Body of pancreas (tissue), 4 donors: Measurements from ENCODE around the gene DTX2. TPM values are rescaled to one million over a fixed set of nuclear protein-coding genes. Genes with fewer than 3 reads are reported as not detected.
"Not testable (repeated sequence)": the region's sequence is repeated elsewhere in the genome, so short reads cannot be mapped to it uniquely, and the experiment has no call there.

Experiments used
- ATAC-seq: fragments of 150-250 bp; one replicate; pipeline ENCODE4 v1.9.1; 2016
- DNase-seq, 4 donors: peaks; one replicate each; pipeline ENCODE4 v3.0.0-alpha.2; 2019
- H3K27ac ChIP-seq, 4 donors: fragments of 200-600 bp; sonication (generic); 1 replicate in 3 of 4; 2 replicates in 1 of 4; pipeline versions ENCODE4 v1.5.1 to v1.6.1; 2016 to 2019; ENCODE audit warnings: mild to moderate bottlenecking in 1 of 4, mixed read lengths in 1 of 4, moderate library complexity in 1 of 4
- H3K27me3 ChIP-seq, 2 donors: fragments of 200-600 bp; sonication (generic); one replicate each; pipeline ENCODE4 v1.6.0; 2016; ENCODE audit warnings: mild to moderate bottlenecking in 1 of 2
- H3K36me3 ChIP-seq, 2 donors: fragments of 200-600 bp; sonication (generic); replicated peaks in 1 of 2; 2 replicates each; pipeline ENCODE4 v1.5.1; 2016; ENCODE audit warnings: low read depth in 2 of 2; ENCODE audit not compliant: insufficient read depth in 1 of 2
- H3K4me1 ChIP-seq: fragments of 200-600 bp; sonication (generic); one replicate; pipeline ENCODE4 v1.6.0; 2016
- H3K4me3 ChIP-seq, 2 donors: fragments of 200-600 bp; sonication (generic); 1 replicate in 1 of 2; 2 replicates in 1 of 2; pipeline ENCODE4 v1.5.1; 2016 to 2019
- H3K9me3 ChIP-seq, 3 donors: fragments of 200-600 bp; sonication (generic); 1 replicate in 2 of 3; 2 replicates in 1 of 3; pipeline ENCODE4 v1.5.1; 2016
- POLR2A ChIP-seq, 3 donors: fragments of 450-650 bp; IDR thresholded peaks; one replicate each; pipeline ENCODE4 v1.6.1; 2016; ENCODE audit warnings: antibody characterized with exemption in 3 of 3, mild to moderate bottlenecking in 2 of 3
- WGBS, 2 donors: methylation state at CpG; one replicate each; pipeline ENCODE4 v1.1.5; 2017; 5-methylcytosine and 5-hydroxymethylcytosine counted together
- intact Hi-C: fragments of 100-400 bp; cut with DNase I; formaldehyde crosslinking; loops from one replicate; pipeline ENCODE4 v1.15.1; 2023
- total RNA-seq, 2 donors: library from RNA; depleted of rRNA; stranded (reverse); fragments of >200 nt; gene quantifications; one replicate each; pipeline ENCODE4 v1.1.0, GENCODE V29; 2016
- TF ChIP-seq, protein P1 (sequence below), 7 experiments: fragments of 450-650 bp in 4 of 7; fragments of 200-600 bp in 3 of 7; sonication (generic) in 3 of 7; IDR thresholded peaks; one replicate each; pipeline ENCODE4 v1.5.1; 2016 to 2019; ENCODE audit warnings: antibody characterized with exemption in 7 of 7

DTX2 gene
- total RNA-seq, 2 donors from 2014 or later = 10.5 to 16.3 TPM

GRCh38 chr7:76424413-76425111 is 36.9 kb upstream of the DTX2 start, which contains the start of gene ZP3:
TSS of gene ZP3 (plus strand) at chr7:76424950. CDS start at chr7:76424965, 15 bp downstream.
- no peaks in the 10 kb centered on the region for H3K27me3 ChIP-seq
- intact Hi-C loops = no loop called here
- no peaks in the 10 kb centered on the region for H3K36me3 ChIP-seq
- no peak for DNase-seq
- peaks cover 17% of the 10 kb centered on the region for H3K4me1 ChIP-seq
- no peak within 1 kb of the TSS for H3K4me3 ChIP-seq
- ATAC-seq = no peak
- 89 to 90% methylated on average over 5 to 10 of the region's 10 CpGs for WGBS, 2 donors
- H3K9me3 ChIP-seq = no peaks in the 10 kb centered on the region
- H3K27ac ChIP-seq = peak within 1 kb of the TSS; percentile 34 to 85 (median 73)
- TF ChIP-seq POLR2A (IDR thresholded peaks at IDR 0.05) = no peak
- TF ChIP-seq, protein P1, sequence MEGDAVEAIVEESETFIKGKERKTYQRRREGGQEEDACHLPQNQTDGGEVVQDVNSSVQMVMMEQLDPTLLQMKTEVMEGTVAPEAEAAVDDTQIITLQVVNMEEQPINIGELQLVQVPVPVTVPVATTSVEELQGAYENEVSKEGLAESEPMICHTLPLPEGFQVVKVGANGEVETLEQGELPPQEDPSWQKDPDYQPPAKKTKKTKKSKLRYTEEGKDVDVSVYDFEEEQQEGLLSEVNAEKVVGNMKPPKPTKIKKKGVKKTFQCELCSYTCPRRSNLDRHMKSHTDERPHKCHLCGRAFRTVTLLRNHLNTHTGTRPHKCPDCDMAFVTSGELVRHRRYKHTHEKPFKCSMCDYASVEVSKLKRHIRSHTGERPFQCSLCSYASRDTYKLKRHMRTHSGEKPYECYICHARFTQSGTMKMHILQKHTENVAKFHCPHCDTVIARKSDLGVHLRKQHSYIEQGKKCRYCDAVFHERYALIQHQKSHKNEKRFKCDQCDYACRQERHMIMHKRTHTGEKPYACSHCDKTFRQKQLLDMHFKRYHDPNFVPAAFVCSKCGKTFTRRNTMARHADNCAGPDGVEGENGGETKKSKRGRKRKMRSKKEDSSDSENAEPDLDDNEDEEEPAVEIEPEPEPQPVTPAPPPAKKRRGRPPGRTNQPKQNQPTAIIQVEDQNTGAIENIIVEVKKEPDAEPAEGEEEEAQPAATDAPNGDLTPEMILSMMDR (IDR thresholded peaks at IDR 0.05) = no peak

DNA sequence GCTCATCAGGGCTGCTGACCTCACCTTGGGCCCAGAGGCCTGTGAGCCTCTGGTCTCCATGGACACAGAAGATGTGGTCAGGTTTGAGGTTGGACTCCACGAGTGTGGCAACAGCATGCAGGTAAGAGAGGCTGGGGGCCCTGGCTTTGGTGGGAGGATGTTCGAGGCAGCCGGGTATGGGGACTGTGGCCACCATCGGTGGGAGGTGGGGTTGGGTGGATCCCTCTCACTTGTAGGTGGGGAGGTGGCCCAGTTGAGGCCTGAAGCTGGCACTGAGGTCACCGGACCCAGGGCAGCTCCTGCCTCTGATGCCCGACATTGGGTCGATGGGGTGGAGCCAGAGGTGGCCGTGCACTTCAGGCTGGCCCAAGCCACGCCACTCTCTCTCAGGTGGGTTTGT is 36.4 kb upstream of the DTX2 start:
- Histone ChIP-seq H3K4me3 (no peak overlapping the region), H3K4me1 (peaks cover 17% of the 10 kb centered on the region), H3K27ac (no peak overlapping the region), H3K27me3 (no peaks in the 10 kb centered on the region), H3K36me3 (no peaks in the 10 kb centered on the region), H3K9me3 (no peaks in the 10 kb centered on the region)
- TF ChIP-seq POLR2A (IDR thresholded peaks at IDR 0.05) = no peak
- TF ChIP-seq, protein P1 (IDR thresholded peaks at IDR 0.05) = no peak
- ATAC-seq (no peak), DNase-seq (no peak)
- intact Hi-C loops = no loop called here
- WGBS, 2 donors = 87 to 94% methylated on average over 4 to 9 of the region's 9 CpGs

DNA sequence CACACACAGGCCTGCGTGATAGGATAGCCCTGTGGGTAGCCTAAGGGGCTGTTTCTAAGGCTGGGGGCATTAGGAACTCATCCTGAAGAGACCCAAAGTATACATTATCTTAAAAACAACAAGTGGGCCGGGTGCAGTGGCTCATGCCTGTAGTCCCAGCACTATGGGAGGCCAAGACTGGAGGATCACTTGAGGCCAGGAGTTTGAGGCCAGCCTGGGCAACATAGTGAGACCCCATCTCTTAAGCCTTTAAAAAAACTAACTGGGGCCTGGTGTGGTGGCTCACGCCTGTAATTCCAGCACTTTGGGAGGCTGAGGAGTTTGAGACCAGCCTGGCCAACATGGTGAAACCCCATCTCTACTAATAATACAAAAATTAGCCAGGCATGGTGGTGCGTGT is 36.0 kb upstream of the DTX2 start:
- H3K4me3 ChIP-seq, H3K36me3 ChIP-seq, intact Hi-C loops, DNase-seq, H3K27me3 ChIP-seq, H3K27ac ChIP-seq, H3K9me3 ChIP-seq, ATAC-seq: not testable (repeated sequence)
- peaks cover 17% of the 10 kb centered on the region for H3K4me1 ChIP-seq
- WGBS, 2 donors = 86 to 92% methylated on average over 2 to 4 of the region's 4 CpGs

DNA sequence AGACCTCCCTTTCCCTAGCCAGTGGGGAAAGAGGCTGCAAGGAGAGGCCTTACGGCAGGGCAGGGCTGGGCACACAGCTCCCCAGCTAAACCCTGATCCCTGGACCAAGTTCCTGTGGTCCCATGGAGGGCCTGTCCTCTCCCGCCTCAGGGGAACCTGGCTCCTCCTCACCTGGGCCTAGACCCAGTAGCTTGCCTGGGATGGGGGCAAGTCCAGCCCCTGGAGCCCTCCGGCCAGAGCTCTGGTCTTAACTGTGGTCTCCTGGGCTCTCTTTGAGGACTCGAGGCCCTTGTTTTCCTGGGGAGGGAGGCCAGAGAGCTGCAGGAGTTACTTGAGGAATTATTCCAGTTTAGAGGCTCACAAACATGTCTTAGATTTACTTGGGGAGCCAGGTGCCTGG is 35.3 kb upstream of the DTX2 start:
- WGBS, 2 donors = 91 to 96% methylated on average over 4 of the region's 4 CpGs
- Histone ChIP-seq H3K4me3 (no peak overlapping the region), H3K27me3 (no peaks in the 10 kb centered on the region), H3K9me3 (no peaks in the 10 kb centered on the region), H3K27ac (no peak overlapping the region), H3K4me1 (peaks cover 17% of the 10 kb centered on the region), H3K36me3 (no peaks in the 10 kb centered on the region)
- TF ChIP-seq POLR2A (IDR thresholded peaks at IDR 0.05) = no peak
- TF ChIP-seq, protein P1 (IDR thresholded peaks at IDR 0.05) = no peak
- DNase-seq (no peak), ATAC-seq (no peak)
- intact Hi-C loops = no loop called here

DNA sequence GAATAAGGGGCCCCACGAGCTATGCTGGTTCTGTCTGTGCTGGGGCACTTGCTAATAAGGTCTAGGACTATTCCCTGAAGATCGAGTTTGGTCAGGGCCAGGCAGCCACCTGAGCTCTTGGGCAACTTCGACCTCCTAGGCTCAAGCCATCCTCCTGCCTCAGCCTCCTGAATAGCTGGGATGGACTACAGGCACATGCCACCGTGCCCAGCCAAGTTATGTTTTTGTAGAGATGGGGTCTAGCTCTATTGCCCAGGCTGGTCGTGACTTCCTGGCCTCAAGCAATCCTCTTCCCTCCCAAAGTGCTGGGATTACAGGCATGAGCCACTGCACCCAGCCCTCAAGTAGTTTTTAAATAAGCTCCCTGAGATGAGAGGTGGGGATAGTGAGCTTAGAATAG is 33.9 kb upstream of the DTX2 start:
- no peak for ATAC-seq
- WGBS, 2 donors = 87 to 88% methylated on average over 3 to 5 of the region's 5 CpGs

More for the DNA sequence above, 33.9 kb upstream of the DTX2 start:
- no peaks in the 10 kb centered on the region for H3K36me3 ChIP-seq
- H3K4me1 ChIP-seq = peaks cover 15% of the 10 kb centered on the region
- DNase-seq = peak in 1 of 4 donors; percentile 5
- TF ChIP-seq, protein P1 (IDR thresholded peaks at IDR 0.05) = no peak
- TF ChIP-seq POLR2A (IDR thresholded peaks at IDR 0.05) = no peak
- no peak overlapping the region for H3K27ac ChIP-seq
- H3K27me3 ChIP-seq = no peaks in the 10 kb centered on the region
- no peaks in the 10 kb centered on the region for H3K9me3 ChIP-seq
- H3K4me3 ChIP-seq = no peak overlapping the region
- intact Hi-C loops = no loop called here
